Measurements from ENCODE around the gene PEX1.

DNA sequence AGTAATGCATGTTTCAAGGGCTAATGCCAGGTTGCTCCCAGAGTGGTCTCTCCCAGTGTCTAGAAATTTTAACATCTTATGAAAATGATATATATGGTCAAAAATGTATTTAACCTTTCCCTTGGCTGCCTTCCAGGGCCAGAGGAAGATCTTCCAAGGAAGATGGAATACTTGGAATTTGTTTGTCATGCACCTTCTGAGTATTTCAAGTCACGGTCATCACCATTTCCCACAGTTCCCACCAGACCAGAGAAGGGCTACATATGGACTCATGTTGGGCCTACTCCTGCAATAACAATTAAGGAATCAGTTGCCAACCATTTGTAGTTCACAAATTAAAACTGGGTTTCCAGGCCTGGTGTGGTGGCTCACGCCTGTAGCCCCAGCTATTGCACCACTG, 72.1 kb downstream of the PEX1 start:
- TF ChIP-seq, protein P1, sequence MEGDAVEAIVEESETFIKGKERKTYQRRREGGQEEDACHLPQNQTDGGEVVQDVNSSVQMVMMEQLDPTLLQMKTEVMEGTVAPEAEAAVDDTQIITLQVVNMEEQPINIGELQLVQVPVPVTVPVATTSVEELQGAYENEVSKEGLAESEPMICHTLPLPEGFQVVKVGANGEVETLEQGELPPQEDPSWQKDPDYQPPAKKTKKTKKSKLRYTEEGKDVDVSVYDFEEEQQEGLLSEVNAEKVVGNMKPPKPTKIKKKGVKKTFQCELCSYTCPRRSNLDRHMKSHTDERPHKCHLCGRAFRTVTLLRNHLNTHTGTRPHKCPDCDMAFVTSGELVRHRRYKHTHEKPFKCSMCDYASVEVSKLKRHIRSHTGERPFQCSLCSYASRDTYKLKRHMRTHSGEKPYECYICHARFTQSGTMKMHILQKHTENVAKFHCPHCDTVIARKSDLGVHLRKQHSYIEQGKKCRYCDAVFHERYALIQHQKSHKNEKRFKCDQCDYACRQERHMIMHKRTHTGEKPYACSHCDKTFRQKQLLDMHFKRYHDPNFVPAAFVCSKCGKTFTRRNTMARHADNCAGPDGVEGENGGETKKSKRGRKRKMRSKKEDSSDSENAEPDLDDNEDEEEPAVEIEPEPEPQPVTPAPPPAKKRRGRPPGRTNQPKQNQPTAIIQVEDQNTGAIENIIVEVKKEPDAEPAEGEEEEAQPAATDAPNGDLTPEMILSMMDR (IDR thresholded peaks at IDR 0.05): no peak
- TF ChIP-seq EP300 (IDR thresholded peaks at IDR 0.05): no peak

Data from A549 (cell line).